Thymus (tissue), 11 donors: ENCODE results near the gene FGD3. TPM values are rescaled to one million over a fixed set of nuclear protein-coding genes. Genes with fewer than 3 reads are reported as not detected.
"Not testable (repeated sequence)": the region's sequence is repeated elsewhere in the genome, so short reads cannot be mapped to it uniquely, and the experiment has no call there.

ENCODE experiments used
- DNase-seq, 9 donors: peaks; one replicate each; pipeline ENCODE4 v3.0.0-alpha.2; 2013; ENCODE audit warnings: low spot score in 9 of 9, low read depth in 6 of 9, missing footprints in 1 of 9
- H3K27ac ChIP-seq, 2 donors: one replicate each; pipeline ENCODE4 v1.5.1; 2013; ENCODE audit warnings: control low read depth in 1 of 2, low read depth in 1 of 2, low read length in 1 of 2, mild to moderate bottlenecking in 1 of 2, moderate library complexity in 1 of 2
- H3K27me3 ChIP-seq, 2 donors: one replicate each; pipeline ENCODE4 v1.5.1; 2013; ENCODE audit warnings: low read length in 1 of 2; ENCODE audit not compliant: control insufficient read depth in 2 of 2, insufficient read depth in 1 of 2
- H3K36me3 ChIP-seq, 2 donors: one replicate each; pipeline ENCODE4 v1.5.1; 2013; ENCODE audit warnings: low read length in 1 of 2, mild to moderate bottlenecking in 1 of 2, moderate library complexity in 1 of 2; ENCODE audit not compliant: control insufficient read depth in 2 of 2, insufficient read depth in 2 of 2
- H3K4me1 ChIP-seq, 2 donors: one replicate each; pipeline ENCODE4 v1.5.1; 2013; ENCODE audit warnings: low read length in 2 of 2; ENCODE audit not compliant: control insufficient read depth in 2 of 2, insufficient read depth in 2 of 2
- H3K4me3 ChIP-seq, 2 donors: one replicate each; pipeline ENCODE4 v1.5.1; 2013; ENCODE audit warnings: low read length in 2 of 2, control low read depth in 1 of 2, mild to moderate bottlenecking in 1 of 2
- H3K9me3 ChIP-seq, 2 donors: one replicate each; pipeline ENCODE4 v1.5.1; 2013; ENCODE audit warnings: low read length in 1 of 2, mild to moderate bottlenecking in 1 of 2; ENCODE audit not compliant: control insufficient read depth in 2 of 2, insufficient read depth in 1 of 2
- WGBS: extraction: QIAGEN DNeasy Blood & Tissue Kit; methylation state at CpG from one replicate; pipeline ENCODE4 v1.1.7; 2013; 5-methylcytosine and 5-hydroxymethylcytosine counted together
- polyA plus RNA-seq: library from polyadenylated mRNA; stranded (reverse); fragments of 200-250 nt; gene quantifications from one replicate; pipeline ENCODE4 v1.2.3, GENCODE V29; 2013
- total RNA-seq: library from RNA; stranded (reverse); fragments of 120-200 nt; gene quantifications from one replicate; pipeline ENCODE4 v1.2.4, GENCODE V29; 2013
- donor health status: healthy.

FGD3 gene
- total and polyA plus RNA-seq, 2 donors: 35.7 to 48.9 TPM

DNA sequence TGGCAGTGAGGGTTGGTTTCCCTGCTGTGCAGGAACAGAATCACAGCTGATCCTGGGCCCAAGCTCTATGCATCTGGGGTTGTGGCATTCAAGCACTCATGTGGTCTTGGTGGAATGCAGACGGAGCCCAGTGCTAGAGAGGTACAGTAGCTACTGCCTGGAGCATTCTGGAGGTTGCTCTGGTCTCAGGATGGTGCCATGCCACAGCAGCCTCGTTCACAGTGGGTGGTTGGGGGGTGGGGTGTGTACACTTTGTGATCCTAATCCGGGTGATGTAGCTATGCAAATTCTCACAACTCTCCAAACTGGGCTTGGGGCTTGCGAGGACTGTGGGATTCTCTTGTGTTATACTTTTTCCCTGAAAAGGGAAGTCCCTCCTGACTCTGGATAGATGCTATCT is 45.2 kb downstream of the FGD3 start:
- H3K9me3 ChIP-seq: peaks cover 2 to 7% of the 10 kb centered on the region in 2 donors
- no peaks in the 10 kb centered on the region for H3K27me3 ChIP-seq
- H3K27ac ChIP-seq: no peak overlapping the region
- peaks cover 13 to 14% of the 10 kb centered on the region in 2 donors for H3K36me3 ChIP-seq
- H3K4me1 ChIP-seq: peaks cover 11 to 18% of the 10 kb centered on the region in 2 donors
- WGBS: 86% methylated on average over 4 of the region's 4 CpGs
- H3K4me3 ChIP-seq: no peak overlapping the region
- no peak for DNase-seq

DNA sequence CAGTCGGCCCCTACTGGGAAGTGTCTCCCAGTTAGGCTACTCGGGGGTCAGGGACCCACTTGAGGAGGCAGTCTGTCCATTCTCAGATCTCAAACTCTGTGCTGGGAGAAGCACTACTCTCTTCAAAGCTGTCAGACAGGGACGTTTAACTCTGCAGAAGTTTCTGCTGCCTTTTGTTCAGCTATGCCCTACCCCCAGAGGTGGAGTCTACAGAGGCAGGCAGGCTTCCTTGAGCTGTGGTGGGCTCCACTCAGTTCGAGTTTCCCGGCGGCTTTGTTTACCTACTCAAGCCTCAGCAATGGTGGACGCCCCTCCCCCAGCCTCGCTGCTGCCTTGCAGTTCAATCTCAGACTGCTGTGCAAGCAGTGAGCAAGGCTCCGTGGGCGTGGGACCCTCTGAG is 51.5 kb downstream of the FGD3 start:
- not testable (repeated sequence) for H3K27me3 ChIP-seq, H3K4me3 ChIP-seq, DNase-seq, H3K27ac ChIP-seq, H3K4me1 ChIP-seq
- peaks cover 0 to 13% of the 10 kb centered on the region in 2 donors for H3K9me3 ChIP-seq
- 97% methylated on average over 10 of the region's 10 CpGs for WGBS
- peaks cover 20 to 22% of the 10 kb centered on the region in 2 donors for H3K36me3 ChIP-seq

DNA sequence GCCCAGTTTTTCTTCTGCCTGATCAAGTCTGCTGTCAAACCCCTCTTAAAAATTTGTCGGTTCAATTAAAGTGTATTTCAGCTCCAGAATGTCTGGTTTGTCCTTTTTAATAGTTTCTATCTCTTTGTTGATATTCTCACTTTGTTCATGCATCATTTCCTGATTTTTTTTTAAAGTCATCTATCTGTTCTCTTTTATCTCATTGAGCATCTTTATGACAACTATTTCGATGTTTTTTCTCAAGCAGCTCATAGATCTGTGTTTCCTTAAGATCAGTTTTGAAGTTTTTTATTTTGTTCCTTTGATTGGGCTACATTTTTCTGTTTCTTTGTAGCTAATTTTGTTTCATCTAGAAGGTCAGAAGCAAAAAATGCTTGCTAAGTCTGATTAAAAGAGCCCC is 53.7 kb downstream of the FGD3 start:
- H3K36me3 ChIP-seq: peaks cover 39 to 40% of the 10 kb centered on the region in 2 donors
- H3K27me3 ChIP-seq: no peaks in the 10 kb centered on the region
- H3K27ac ChIP-seq: no peak overlapping the region
- whole genome bisulfite sequencing: 59% methylated on average over 2 of the region's 2 CpGs
- DNase-seq: no peak
- H3K4me3 ChIP-seq: no peak overlapping the region
- peaks cover 0 to 8% of the 10 kb centered on the region in 2 donors for H3K4me1 ChIP-seq
- peaks cover 0 to 13% of the 10 kb centered on the region in 2 donors for H3K9me3 ChIP-seq

DNA sequence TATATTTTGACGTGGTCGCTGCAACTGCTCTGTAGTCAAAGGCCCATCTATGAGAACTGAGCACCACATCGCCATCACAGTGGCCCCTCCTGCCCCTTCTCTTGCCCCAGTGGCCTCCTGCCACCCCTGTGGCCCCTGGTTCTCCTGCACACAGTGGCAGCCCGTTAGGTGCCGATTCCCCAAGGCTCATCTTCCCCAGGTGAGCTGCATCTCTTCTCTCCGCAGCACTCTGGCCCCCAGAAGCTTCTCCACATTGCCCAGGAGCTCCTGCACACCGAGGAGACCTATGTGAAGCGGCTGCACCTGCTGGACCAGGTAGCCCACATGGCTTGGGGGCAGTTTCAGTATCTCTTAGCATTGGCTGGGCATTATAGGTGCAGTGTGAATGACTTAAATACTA is 55.4 kb downstream of the FGD3 start:
- no peak for DNase-seq
- H3K36me3 ChIP-seq: peaks cover 51 to 53% of the 10 kb centered on the region in 2 donors
- WGBS: 98% methylated on average over 8 of the region's 8 CpGs

DNA sequence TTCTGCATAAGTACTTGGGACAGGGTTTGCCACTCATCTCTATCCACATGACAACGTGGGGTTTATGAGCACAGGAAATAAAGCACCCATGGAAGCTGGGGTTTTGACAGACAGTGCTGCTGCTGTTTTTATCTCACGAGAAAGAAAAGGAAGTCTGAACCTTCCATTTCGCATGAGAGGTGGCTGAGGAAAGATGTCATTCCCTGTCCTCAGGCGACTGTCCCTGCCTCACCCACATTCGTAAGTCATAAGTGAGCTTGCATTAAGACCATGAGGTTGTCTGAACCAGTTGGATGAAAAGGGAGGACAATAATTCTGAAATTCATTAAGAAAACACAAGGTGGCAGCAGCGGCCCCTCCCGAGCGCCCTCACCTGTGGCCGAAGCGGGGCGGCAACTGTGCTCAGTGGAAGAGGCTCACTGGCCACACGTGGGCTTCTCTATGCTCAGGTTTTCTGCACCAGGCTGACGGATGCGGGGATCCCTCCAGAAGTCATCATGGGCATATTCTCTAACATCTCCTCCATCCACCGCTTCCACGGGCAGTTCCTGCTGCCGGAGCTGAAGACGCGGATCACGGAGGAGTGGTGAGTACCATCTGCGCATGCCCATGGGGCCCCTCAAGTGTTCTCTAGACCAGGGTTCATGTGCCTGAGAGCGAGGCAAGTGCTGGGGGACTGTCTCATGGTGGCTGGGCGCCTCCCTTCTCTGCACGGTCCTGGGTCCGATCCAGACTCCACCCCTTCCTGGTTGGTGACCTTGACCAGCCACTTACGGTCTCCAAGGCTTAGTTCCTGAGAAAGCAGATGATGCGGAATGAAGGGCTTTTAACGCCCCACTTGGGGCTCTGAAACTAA is 56.5 kb downstream of the FGD3 start:
- H3K9me3 ChIP-seq: peaks cover 0 to 10% of the 10 kb centered on the region in 2 donors
- no peak overlapping the region for H3K27ac ChIP-seq

More for the DNA sequence above, 55.4 kb downstream of the FGD3 start:
- H3K27me3 ChIP-seq: no peaks in the 10 kb centered on the region
- peaks cover 0 to 8% of the 10 kb centered on the region in 2 donors for H3K4me1 ChIP-seq
- no peak overlapping the region for H3K27ac ChIP-seq
- peaks cover 0 to 13% of the 10 kb centered on the region in 2 donors for H3K9me3 ChIP-seq
- no peak overlapping the region for H3K4me3 ChIP-seq

DNA sequence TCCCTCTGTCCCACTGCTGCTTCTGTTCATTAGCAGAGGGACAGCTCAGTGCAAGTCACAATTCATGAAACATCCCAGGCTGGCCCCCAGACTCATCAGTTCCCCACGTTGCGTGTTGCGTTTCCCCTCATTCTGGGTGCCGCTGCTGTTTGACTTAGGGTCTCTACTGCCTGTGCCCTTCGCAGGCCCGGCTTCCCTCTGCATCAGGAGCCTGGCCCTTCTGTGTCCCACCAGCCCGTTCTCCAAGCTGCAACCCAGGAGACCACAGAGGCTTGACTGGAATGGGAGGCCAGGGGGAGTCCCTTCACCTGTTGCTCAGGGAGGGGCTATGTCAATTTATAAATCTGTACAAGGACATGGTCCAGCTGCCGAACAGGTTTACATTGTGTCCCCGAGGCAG is 57.2 kb downstream of the FGD3 start:
- H3K36me3 ChIP-seq: peaks cover 60 to 64% of the 10 kb centered on the region in 2 donors
- no peaks in the 10 kb centered on the region for H3K27me3 ChIP-seq
- no peak overlapping the region for H3K27ac ChIP-seq
- peaks cover 0 to 8% of the 10 kb centered on the region in 2 donors for H3K4me1 ChIP-seq
- no peak overlapping the region for H3K4me3 ChIP-seq
- peaks cover 0 to 2% of the 10 kb centered on the region in 2 donors for H3K9me3 ChIP-seq
- no peak for DNase-seq
- 98% methylated on average over 9 of the region's 9 CpGs for WGBS

More for the DNA sequence above, 56.5 kb downstream of the FGD3 start:
- WGBS: 77% methylated on average over 28 of the region's 28 CpGs
- no peaks in the 10 kb centered on the region for H3K27me3 ChIP-seq
- no peak overlapping the region for H3K4me3 ChIP-seq
- H3K36me3 ChIP-seq: peaks cover 61 to 62% of the 10 kb centered on the region in 2 donors
- peaks cover 0 to 8% of the 10 kb centered on the region in 2 donors for H3K4me1 ChIP-seq
- DNase-seq: peak in 6 of 9 donors; percentile 23 to 63 (median 44)

DNA sequence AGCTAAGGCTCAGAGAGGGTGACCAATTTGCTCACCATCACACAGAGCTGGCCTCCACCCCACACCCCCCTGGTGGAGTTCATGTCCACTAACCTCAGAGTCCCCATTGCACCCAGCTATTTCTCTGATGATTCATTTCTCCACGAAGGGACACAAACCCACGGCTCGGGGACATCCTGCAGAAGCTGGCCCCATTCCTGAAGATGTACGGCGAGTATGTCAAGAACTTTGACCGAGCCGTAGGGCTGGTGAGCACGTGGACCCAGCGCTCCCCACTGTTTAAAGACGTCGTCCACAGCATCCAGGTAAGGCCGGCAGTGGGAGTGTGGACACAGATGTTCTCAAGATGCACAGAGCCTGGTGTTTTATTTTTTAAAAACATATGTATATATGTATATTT is 58.6 kb downstream of the FGD3 start:
- WGBS: 97% methylated on average over 12 of the region's 12 CpGs
- no peak for DNase-seq
- Histone ChIP-seq H3K4me3 (no peak overlapping the region), H3K36me3 (peaks cover 70 to 72% of the 10 kb centered on the region in 2 donors), H3K9me3 (peaks cover 0 to under 1% of the 10 kb centered on the region in 2 donors), H3K27me3 (no peaks in the 10 kb centered on the region), H3K27ac (no peak overlapping the region), H3K4me1 (peaks cover 0 to 8% of the 10 kb centered on the region in 2 donors)

DNA sequence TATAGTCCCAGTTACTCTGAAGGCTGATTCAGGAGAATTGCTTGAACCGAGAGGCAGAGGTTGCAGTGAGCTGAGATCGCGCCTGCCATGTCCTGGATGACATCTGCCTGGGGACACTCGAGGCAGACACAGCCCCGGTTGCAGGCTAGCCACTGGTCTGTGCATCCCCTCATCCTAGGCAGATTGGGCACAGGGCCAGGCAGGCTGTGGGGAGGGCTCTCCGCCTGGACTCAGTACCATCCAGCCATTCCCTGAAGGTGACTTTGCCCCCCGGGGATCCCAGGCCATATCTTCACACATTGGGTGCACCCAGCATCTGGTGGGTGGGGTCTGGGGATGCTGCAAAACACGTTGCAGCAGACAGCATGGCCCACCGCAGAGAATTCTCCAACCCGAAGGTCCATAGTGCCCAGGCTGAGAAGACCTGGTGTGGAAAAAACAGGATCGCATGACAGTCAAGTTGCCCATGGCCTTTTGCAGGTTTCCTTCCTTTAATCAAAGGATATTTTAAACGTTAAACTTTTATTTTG is 60.3 kb downstream of the FGD3 start:
- peaks cover 72 to 74% of the 10 kb centered on the region in 2 donors for H3K36me3 ChIP-seq
- peaks cover 0 to 8% of the 10 kb centered on the region in 2 donors for H3K4me1 ChIP-seq
- H3K27ac ChIP-seq: no peak overlapping the region
- 93% methylated on average over 12 of the region's 12 CpGs for WGBS
- DNase-seq: no peak
- peaks cover 0 to 3% of the 10 kb centered on the region in 2 donors for H3K9me3 ChIP-seq
- no peak overlapping the region for H3K4me3 ChIP-seq
- no peaks in the 10 kb centered on the region for H3K27me3 ChIP-seq

DNA sequence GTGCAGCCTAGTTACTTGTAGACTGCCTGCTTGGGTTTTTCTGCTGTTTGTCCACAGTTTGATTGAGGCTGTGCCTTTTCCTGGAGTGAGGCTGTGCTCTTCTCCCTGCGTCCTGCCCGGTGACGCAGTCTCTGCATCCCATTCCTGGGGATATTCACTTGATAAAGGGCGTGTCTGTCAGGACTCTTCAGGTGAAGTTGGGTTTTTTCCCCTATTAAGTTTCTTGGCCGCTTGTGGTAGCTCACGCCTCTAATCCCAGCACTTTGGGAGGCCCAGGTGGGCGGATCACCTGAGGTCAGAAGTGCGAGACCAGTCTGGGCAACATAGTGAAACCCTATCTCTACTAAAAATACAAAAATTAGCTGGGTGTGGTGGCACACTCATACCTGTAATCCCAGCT is 61.1 kb downstream of the FGD3 start:
- no peaks in the 10 kb centered on the region for H3K27me3 ChIP-seq
- peaks cover 0 to 5% of the 10 kb centered on the region in 2 donors for H3K4me1 ChIP-seq
- no peak for DNase-seq
- peaks cover 0 to 3% of the 10 kb centered on the region in 2 donors for H3K9me3 ChIP-seq
- peaks cover 76% of the 10 kb centered on the region in 2 donors for H3K36me3 ChIP-seq
- H3K4me3 ChIP-seq: no peak overlapping the region
- H3K27ac ChIP-seq: no peak overlapping the region
- WGBS: 94% methylated on average over 8 of the region's 8 CpGs
